K562 (cell line): Measurements from ENCODE around the gene CHMP2A. TPM values are rescaled to one million over a fixed set of nuclear protein-coding genes. Genes with fewer than 3 reads are reported as not detected.

Experiments used
- CGGBP1 ChIP-seq: fragments of 250-450 bp; sonication (Bioruptor Pico); IDR thresholded peaks from 2 replicates; pipeline ENCODE4 v1.9.0; 2021; ENCODE audit warnings: mild to moderate bottlenecking
- CREB1 ChIP-seq, 2 experiments: sonication (generic) in 1 of 2; formaldehyde crosslinking in 1 of 2; IDR thresholded peaks; 2 replicates each; pipeline versions ENCODE4 v1.6.1 to v1.8.0; 2012 to 2022; ENCODE audit warnings: inconsistent platforms in 1 of 2, mild to moderate bottlenecking in 1 of 2, missing genetic modification reagents in 1 of 2, moderate library complexity in 1 of 2
- CXXC5 ChIP-seq: fragments of 250-450 bp; sonication (Bioruptor Pico); IDR thresholded peaks from 2 replicates; pipeline ENCODE4 v1.8.0; 2022; ENCODE audit warnings: inconsistent platforms, mild to moderate bottlenecking, moderate library complexity
- DLX4 ChIP-seq: fragments of 250-450 bp; sonication (Bioruptor Pico); IDR thresholded peaks from 2 replicates; pipeline ENCODE4 v1.6.1; 2021; ENCODE audit warnings: mild to moderate bottlenecking
- ETV1 ChIP-seq: fragments of 450-650 bp; conservative IDR thresholded peaks from 2 replicates; pipeline ENCODE4 v1.6.1; 2016; ENCODE audit warnings: missing genetic modification characterization, control low read depth, low read depth, missing compliant biosample characterization
- ETV6 ChIP-seq, 3 experiments: fragments of 150-350 bp in 1 of 3; sonication (generic) in 1 of 3; formaldehyde crosslinking in 1 of 3; IDR thresholded peaks; 2 replicates each; pipeline versions ENCODE4 v1.6.1 to v1.8.0; 2014 to 2022; ENCODE audit warnings: borderline replicate concordance in 2 of 3, low read depth in 2 of 3, antibody characterized with exemption in 1 of 3, low read length in 1 of 3, mild to moderate bottlenecking in 1 of 3, missing genetic modification reagents in 1 of 3
- GATA2 ChIP-seq: sonication (generic); formaldehyde crosslinking; IDR thresholded peaks from 2 replicates; pipeline ENCODE4 v1.4.0; 2020; ENCODE audit warnings: mild to moderate bottlenecking, missing genetic modification reagents
- KHSRP ChIP-seq: fragments of 450-650 bp; IDR thresholded peaks from 2 replicates; pipeline ENCODE4 v1.6.1; 2017
- MCM5 ChIP-seq: fragments of 450-650 bp; IDR thresholded peaks from 2 replicates; pipeline ENCODE4 v1.6.1; 2016; ENCODE audit warnings: low read depth
- NEUROD1 ChIP-seq: fragments of 150-350 bp; IDR thresholded peaks from 2 replicates; pipeline ENCODE4 v1.6.1; 2014; ENCODE audit warnings: borderline replicate concordance, low read length, low read depth; ENCODE audit not compliant: partially characterized antibody
- SREBF1 ChIP-seq: fragments of 150-350 bp; IDR thresholded peaks from 2 replicates; pipeline ENCODE4 v1.6.1; 2014; ENCODE audit warnings: antibody characterized with exemption, low read depth, low read length, borderline replicate concordance
- TAF1 ChIP-seq: IDR thresholded peaks from 2 replicates; pipeline ENCODE4 v1.6.1; 2011; ENCODE audit warnings: mild to moderate bottlenecking, low read length, moderate library complexity; ENCODE audit not compliant: insufficient read depth, control insufficient read depth, severe bottlenecking; ENCODE audit errors: extremely low read depth
- YBX1 ChIP-seq: fragments of 450-650 bp; IDR thresholded peaks from 2 replicates; pipeline ENCODE4 v1.7.1; 2016; ENCODE audit warnings: mild to moderate bottlenecking
- ZNF79 ChIP-seq: fragments of 250-450 bp; sonication (Bioruptor Pico); IDR thresholded peaks from 2 replicates; pipeline ENCODE4 v1.4.0; 2020; ENCODE audit warnings: low read depth, mild to moderate bottlenecking, moderate library complexity
- polyA plus RNA-seq, 8 experiments: library from polyadenylated mRNA; depleted of rRNA in 4 of 8; stranded (reverse) in 5 of 8; unstranded in 3 of 8; fragments of >200 nt; fragmentation: Nextera tagmentation in 2 of 8; fragmentation: Illumina TruSeq in 1 of 8; extraction: Ambion mirVana in 2 of 8; extraction: Trizol in 1 of 8; gene quantifications; 2 replicates each; pipeline versions ENCODE4 v1.2.1 to v1.2.3, GENCODE V29; 2011 to 2014; ENCODE audit warnings: inconsistent platforms in 1 of 8, missing spikeins in 1 of 8
- total RNA-seq, 7 experiments: library from RNA; depleted of rRNA in 6 of 7; stranded (reverse); fragments of >200 nt in 6 of 7; fragmentation: Illumina TruSeq in 2 of 7; extraction: Trizol in 2 of 7; gene quantifications; 2 replicates each; pipeline versions ENCODE4 v1.2.1 to v1.2.3, GENCODE V29; 2011 to 2021; ENCODE audit warnings: low replicate concordance in 1 of 7

CHMP2A gene
- total and polyA plus RNA-seq, 9 of the 15 experiments (the other 6 are each of a cell fraction or from before 2014, with no cell fraction given): 57.6 to 159 (median 87.2) TPM

GRCh38 chr19:58554494-58555368 is at the start of gene CHMP2A (continued):
- TF ChIP-seq ZNF79 (no peak), DLX4 (no peak), SREBF1 (no peak), YBX1 (no peak), NEUROD1 (no peak), ETV1 (peak; percentile 88), GATA2 (CRISPR knock-in tag) (no peak), TAF1 (peak; percentile 59), KHSRP (no peak), ETV6 (IDR thresholded peaks at IDR 0.05; ENCODE audit: borderline replicate concordance in 1 of 2, low read depth in 2 of 2, low read length in 1 of 2) (peak in 1 of 2 experiments; percentile 76; a peak in 2 of 4 replicates), ETV6 (CRISPR knock-in tag; IDR thresholded peaks at IDR 0.05; ENCODE audit: borderline replicate concordance) (0 out of 2 replicates have a peak, but pooled peaks have one; percentile 24), CGGBP1 (CRISPR knock-in tag) (no peak), CXXC5 (CRISPR knock-in tag) (peak; percentile 89), MCM5 (no peak), CREB1 (IDR thresholded peaks at IDR 0.05) (peak; percentile 90), CREB1 (CRISPR knock-in tag; IDR thresholded peaks at IDR 0.05) (peak; percentile 94)
